HCT116 (cell line): ENCODE data around the gene PICALM. TPM values are rescaled to one million over a fixed set of nuclear protein-coding genes. Genes with fewer than 3 reads are reported as not detected.

Experiments used
- ATAC-seq: fragments of 200-7000 bp; cut with Tn5 transposase; 2 replicates; pipeline ENCODE4 v1.9.1; 2020; ENCODE audit warnings: mild to moderate bottlenecking, moderate library complexity
- BruUV-seq: library from RNA; stranded (reverse); fragments of 400-500 nt; replicated peaks from 2 replicates; lab custom pipeline; 2021; lab: Mats Ljungman, UMichigan
- CTCF ChIA-PET: fragments of 300-600 bp; sonication (Branson Sonifier 250); formaldehyde crosslinking; loops from one replicate; lab custom pipeline; 2021; ENCODE audit warnings: antibody characterized with exemption; lab: Charles Lee
- POLR2A ChIA-PET: fragments of 300-600, 350-600 bp; sonication (Branson Sonifier 250); formaldehyde crosslinking; loops from one replicate; lab custom pipeline; 2021; ENCODE audit warnings: antibody characterized with exemption; lab: Charles Lee
- RAD21 ChIA-PET, 2 experiments: fragments of 300-600 bp; sonication (Branson Sonifier 250); formaldehyde crosslinking; loops; one replicate each; lab custom pipeline; 2023; ENCODE audit warnings: low total read pairs in 2 of 2; ENCODE audit not compliant: uncharacterized antibody in 2 of 2, unreplicated experiment in 2 of 2, low non-redundant PET in 1 of 2; lab: Charles Lee
- DNase-seq: peaks from one replicate; pipeline ENCODE4 v3.0.0-alpha.2; 2010; ENCODE audit warnings: low read depth, low spot score
- H2AFZ ChIP-seq: fragments of 200-600 bp; shearing (Covaris generic), sonication (generic); 2 replicates; pipeline ENCODE4 v1.6.1; 2017; ENCODE audit warnings: low read depth, mixed run types, mixed read lengths, antibody characterized with exemption, low read length; ENCODE audit not compliant: poor library complexity, severe bottlenecking
- H3K27ac ChIP-seq: 2 replicates; pipeline ENCODE4 v1.5.1; 2012; ENCODE audit warnings: low read depth, low read length
- H3K27me3 ChIP-seq: fragments of 200-600 bp; sonication (generic); 2 replicates; pipeline ENCODE4 v1.6.1; 2016; ENCODE audit warnings: mixed run types, low read length, mixed read lengths; ENCODE audit not compliant: insufficient read depth
- H3K36me3 ChIP-seq, 2 experiments: fragments of 200-500 bp in 1 of 2; fragments of 200-600 bp in 1 of 2; sonication (Bioruptor generic) in 1 of 2; sonication (generic) in 1 of 2; 2 replicates each; pipeline versions ENCODE4 v1.5.1 to v1.6.1; 2014 to 2016; ENCODE audit warnings: low read length in 2 of 2, inconsistent platforms in 1 of 2, mixed read lengths in 1 of 2, mixed run types in 1 of 2; ENCODE audit not compliant: insufficient read depth in 2 of 2, control insufficient read depth in 1 of 2
- H3K4me1 ChIP-seq, 2 experiments: fragments of 200-600 bp in 1 of 2; sonication (generic) in 1 of 2; 2 replicates each; pipeline versions ENCODE4 v1.5.1 to v1.6.1; 2012 to 2017; ENCODE audit warnings: low read length in 2 of 2, inconsistent platforms in 1 of 2, mild to moderate bottlenecking in 1 of 2, mixed read lengths in 1 of 2, mixed run types in 1 of 2, moderate library complexity in 1 of 2; ENCODE audit not compliant: insufficient read depth in 2 of 2, control insufficient read depth in 1 of 2
- H3K4me2 ChIP-seq: fragments of 200-600 bp; sonication (generic); 2 replicates; pipeline ENCODE4 v1.6.1; 2017; ENCODE audit warnings: mixed run types, low read length, mixed read lengths
- H3K4me3 ChIP-seq, 2 experiments: fragments of 200-600 bp in 1 of 2; sonication (generic) in 1 of 2; replicated peaks in 1 of 2; 2 replicates each; pipeline ENCODE4 v1.5.1; 2011 to 2016; ENCODE audit warnings: low read length in 2 of 2, control low read depth in 1 of 2, low read depth in 1 of 2, mild to moderate bottlenecking in 1 of 2, mixed read lengths in 1 of 2, mixed run types in 1 of 2
- H3K79me2 ChIP-seq: fragments of 200-600 bp; sonication (generic); 2 replicates; pipeline ENCODE4 v1.6.1; 2017; ENCODE audit warnings: mild to moderate bottlenecking, mixed run types, low read length, moderate library complexity, mixed read lengths; ENCODE audit not compliant: insufficient read depth
- H3K9ac ChIP-seq: fragments of 200-600 bp; sonication (generic); 2 replicates; pipeline ENCODE4 v1.6.1; 2016; ENCODE audit warnings: low read length, mixed read lengths
- H3K9me2 ChIP-seq: fragments of 200-600 bp; sonication (generic), shearing (Covaris generic); 2 replicates; pipeline ENCODE4 v1.6.1; 2017; ENCODE audit warnings: mixed run types, mild to moderate bottlenecking, moderate library complexity; ENCODE audit not compliant: insufficient read depth
- H3K9me3 ChIP-seq, 2 experiments: fragments of 200-500 bp in 1 of 2; fragments of 200-600 bp in 1 of 2; sonication (Bioruptor generic) in 1 of 2; sonication (generic) in 1 of 2; 2 replicates each; pipeline ENCODE4 v1.6.1; 2014 to 2017; ENCODE audit warnings: low read length in 2 of 2, mixed read lengths in 2 of 2, inconsistent platforms in 1 of 2, low read depth in 1 of 2, mild to moderate bottlenecking in 1 of 2, mixed run types in 1 of 2, moderate library complexity in 1 of 2; ENCODE audit not compliant: control insufficient read depth in 1 of 2, insufficient read depth in 1 of 2
- H4K20me1 ChIP-seq: fragments of 200-600 bp; sonication (generic), shearing (Covaris generic); 2 replicates; pipeline ENCODE4 v1.6.1; 2017; ENCODE audit warnings: mixed run types, mild to moderate bottlenecking, moderate library complexity; ENCODE audit not compliant: insufficient read depth
- ATF3 ChIP-seq: IDR thresholded peaks from 2 replicates; pipeline ENCODE4 v1.6.1; 2012
- CEBPB ChIP-seq: IDR thresholded peaks from 2 replicates; pipeline ENCODE4 v1.6.1; 2012; ENCODE audit warnings: low read depth
- ELF1 ChIP-seq: IDR thresholded peaks from 2 replicates; pipeline ENCODE4 v1.6.1; 2012; ENCODE audit warnings: low read depth, borderline replicate concordance
- EZH2 ChIP-seq: fragments of 200-600 bp; sonication (generic); IDR thresholded peaks from 2 replicates; pipeline ENCODE4 v1.6.1; 2017; ENCODE audit warnings: antibody characterized with exemption, mixed run types
- JUND ChIP-seq: IDR thresholded peaks from 2 replicates; pipeline ENCODE4 v1.6.1; 2012
- SIN3A ChIP-seq: IDR thresholded peaks from 2 replicates; pipeline ENCODE4 v1.6.1; 2012; ENCODE audit warnings: low read depth
- TCF7L2 ChIP-seq: IDR thresholded peaks from 2 replicates; pipeline ENCODE4 v1.7.0; 2011; ENCODE audit warnings: borderline replicate concordance, inconsistent platforms; ENCODE audit not compliant: insufficient read depth, insufficient read length; ENCODE audit errors: extremely low read depth
- ZFX ChIP-seq: fragments of 450-650 bp; IDR thresholded peaks from 2 replicates; pipeline ENCODE4 v1.6.1; 2017
- ZNF274 ChIP-seq: fragments of 200-500 bp; sonication (Bioruptor generic); IDR thresholded peaks from 2 replicates; pipeline ENCODE4 v1.6.1; 2014; ENCODE audit warnings: mild to moderate bottlenecking, low read depth, low read length, inconsistent platforms
- intact Hi-C: fragments of 100-400 bp; cut with micrococcal nuclease; formaldehyde crosslinking; loops from 2 replicates; pipeline ENCODE4 v1.10.0; 2022
- total RNA-seq: library from RNA; stranded (reverse); gene quantifications from one replicate; pipeline ENCODE4 v1.2.1, GENCODE V29; 2021; ENCODE audit not compliant: unreplicated experiment

The PICALM gene
- total RNA-seq, 1 experiment from 2014 or later = 90.6 TPM

DNA sequence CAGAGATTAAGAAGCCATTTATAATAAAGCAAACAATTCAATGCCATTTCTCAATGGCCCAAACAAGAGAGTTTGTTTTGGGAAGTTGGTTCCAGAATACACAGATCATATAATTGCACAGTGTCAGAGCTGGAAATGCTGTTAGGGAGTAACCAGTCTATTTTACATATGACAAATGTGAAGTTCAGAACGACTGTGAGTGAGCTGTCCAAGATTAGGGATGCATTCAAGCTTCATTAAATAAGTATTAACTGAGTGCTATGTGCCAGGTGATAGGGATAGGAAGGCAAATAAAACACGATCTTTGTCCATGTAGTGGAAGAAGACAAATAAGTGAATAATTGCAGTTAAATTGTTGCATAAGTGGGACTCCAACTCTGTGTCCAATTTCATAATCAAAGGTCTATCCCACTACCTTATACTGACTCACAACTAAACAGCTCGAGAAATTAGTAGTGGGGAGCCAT, 33.1 kb upstream of the PICALM start:
- Histone ChIP-seq H3K36me3 (no peaks in the 10 kb centered on the region), H3K9me2 (no peaks in the 10 kb centered on the region; the same call in 1 of the 2 replicates), H3K27me3 (no peaks in the 10 kb centered on the region), H3K9ac (no peak overlapping the region), H3K4me2 (no peak overlapping the region), H3K27ac (no peak overlapping the region), H3K79me2 (no peaks in the 10 kb centered on the region), H3K4me1 (no peaks in the 10 kb centered on the region), H3K4me3 (no peak overlapping the region), H4K20me1 (no peaks in the 10 kb centered on the region), H2AFZ (no peak overlapping the region), H3K9me3 (no peaks in the 10 kb centered on the region)
- ATAC-seq = no peak
- POLR2A ChIA-PET = no interaction called here
- no TSS peak for BruUV-seq
- RAD21 ChIA-PET = no interaction called here
- TF ChIP-seq EZH2 (no peak), ZFX (no peak), TCF7L2 (no peak), SIN3A (no peak)
- CTCF ChIA-PET = no interaction called here
- intact Hi-C loops = no loop called here
- DNase-seq = no peak

- no peaks in the 10 kb centered on the region for H3K4me1 ChIP-seq
- no peaks in the 10 kb centered on the region for H4K20me1 ChIP-seq
- ChIA-PET CTCF (no interaction called here), RAD21 (no interaction called here), POLR2A (no interaction called here)
- DNase-seq (no peak), ATAC-seq (no peak)
- intact Hi-C loops = no loop called here
- no peak overlapping the region for H3K27ac ChIP-seq
- no peaks in the 10 kb centered on the region for H3K36me3 ChIP-seq
- TF ChIP-seq ZNF274 (no peak), ATF3 (no peak), JUND (no peak), CEBPB (no peak), ELF1 (no peak), SIN3A (no peak)
- no peaks in the 10 kb centered on the region for H3K27me3 ChIP-seq
- no peak overlapping the region for H3K9ac ChIP-seq
- no peak overlapping the region for H2AFZ ChIP-seq
- no TSS peak for BruUV-seq
- H3K4me3 ChIP-seq = no peak overlapping the region
- no peaks in the 10 kb centered on the region for H3K79me2 ChIP-seq
- H3K4me2 ChIP-seq = no peak overlapping the region
- H3K9me3 ChIP-seq = no peaks in the 10 kb centered on the region
- no peaks in the 10 kb centered on the region; the same call in 1 of the 2 replicates for H3K9me2 ChIP-seq
Measured at GRCh38 chr11:86101493-86101892, 32.6 kb upstream of the PICALM start.
